GM12872 (cell line): ENCODE data around the gene KCTD17.

Experiments
- TF ChIP-seq, protein P1 (sequence below): IDR thresholded peaks from 3 replicates; pipeline ENCODE4 v1.5.1; 2011; ENCODE audit warnings: low read depth, mild to moderate bottlenecking, low read length, moderate library complexity; ENCODE audit not compliant: insufficient read depth

Gene KCTD17

DNA sequence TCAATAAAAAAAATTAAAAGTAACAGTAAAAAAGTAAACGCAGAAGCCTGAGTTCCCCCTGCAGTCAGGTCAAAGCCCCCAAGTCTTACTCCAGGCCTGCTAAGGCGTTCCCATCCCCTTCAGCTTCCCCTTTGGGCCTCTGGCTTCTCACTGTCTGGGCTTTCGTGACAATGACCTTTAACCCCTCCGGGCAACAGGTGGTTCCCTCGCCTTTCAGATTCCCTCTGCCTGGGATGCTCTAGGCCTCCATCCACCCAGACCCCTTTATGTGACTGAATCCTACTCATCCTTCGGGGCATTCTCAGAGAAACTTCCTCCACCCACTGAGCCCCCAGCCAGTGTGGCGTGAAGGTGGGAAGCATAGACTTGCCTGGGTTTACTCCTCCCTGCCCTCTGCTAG lies 24.0 kb upstream of the KCTD17 start:
- TF ChIP-seq, protein P1, sequence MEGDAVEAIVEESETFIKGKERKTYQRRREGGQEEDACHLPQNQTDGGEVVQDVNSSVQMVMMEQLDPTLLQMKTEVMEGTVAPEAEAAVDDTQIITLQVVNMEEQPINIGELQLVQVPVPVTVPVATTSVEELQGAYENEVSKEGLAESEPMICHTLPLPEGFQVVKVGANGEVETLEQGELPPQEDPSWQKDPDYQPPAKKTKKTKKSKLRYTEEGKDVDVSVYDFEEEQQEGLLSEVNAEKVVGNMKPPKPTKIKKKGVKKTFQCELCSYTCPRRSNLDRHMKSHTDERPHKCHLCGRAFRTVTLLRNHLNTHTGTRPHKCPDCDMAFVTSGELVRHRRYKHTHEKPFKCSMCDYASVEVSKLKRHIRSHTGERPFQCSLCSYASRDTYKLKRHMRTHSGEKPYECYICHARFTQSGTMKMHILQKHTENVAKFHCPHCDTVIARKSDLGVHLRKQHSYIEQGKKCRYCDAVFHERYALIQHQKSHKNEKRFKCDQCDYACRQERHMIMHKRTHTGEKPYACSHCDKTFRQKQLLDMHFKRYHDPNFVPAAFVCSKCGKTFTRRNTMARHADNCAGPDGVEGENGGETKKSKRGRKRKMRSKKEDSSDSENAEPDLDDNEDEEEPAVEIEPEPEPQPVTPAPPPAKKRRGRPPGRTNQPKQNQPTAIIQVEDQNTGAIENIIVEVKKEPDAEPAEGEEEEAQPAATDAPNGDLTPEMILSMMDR: no peak

DNA sequence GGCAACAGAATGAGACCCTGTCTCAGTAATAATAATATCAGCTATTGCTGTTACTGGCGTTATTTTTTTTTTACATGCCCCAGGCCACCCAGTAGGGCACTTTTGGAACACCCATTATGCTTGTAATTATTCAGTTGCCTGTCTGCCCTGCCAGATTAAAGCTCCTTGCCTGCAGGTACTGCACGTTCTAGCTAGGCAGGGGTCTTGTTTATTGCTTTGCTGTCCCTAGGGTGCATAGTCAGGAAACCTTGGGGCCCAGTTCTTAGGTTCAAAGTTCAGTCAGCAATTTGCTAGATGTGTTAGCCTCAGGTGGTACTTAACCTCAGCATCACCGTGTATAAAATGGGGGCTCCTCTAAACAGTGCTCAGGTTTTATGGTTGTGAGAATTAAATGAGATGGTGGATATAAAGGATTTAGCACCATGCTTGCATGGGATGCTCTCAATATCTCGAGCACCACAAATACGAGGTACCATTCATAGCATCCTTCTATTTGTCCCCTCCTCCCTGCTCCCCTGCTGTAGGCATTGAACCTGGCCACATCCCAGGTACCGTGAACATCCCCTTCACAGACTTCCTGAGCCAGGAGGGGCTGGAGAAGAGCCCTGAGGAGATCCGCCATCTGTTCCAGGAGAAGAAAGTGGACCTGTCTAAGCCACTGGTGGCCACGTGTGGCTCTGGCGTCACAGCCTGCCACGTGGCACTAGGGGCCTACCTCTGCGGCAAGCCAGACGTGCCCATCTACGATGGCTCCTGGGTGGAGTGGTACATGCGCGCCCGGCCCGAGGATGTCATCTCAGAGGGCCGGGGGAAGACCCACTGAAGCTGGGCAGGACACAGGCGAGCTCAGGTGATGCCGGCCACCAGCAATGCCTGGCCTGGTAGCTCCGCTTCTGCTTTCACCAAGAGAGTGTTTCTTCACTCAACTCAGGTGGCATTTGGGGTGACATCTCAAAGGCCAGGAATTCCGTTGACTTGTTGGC lies 22.6 kb upstream of the KCTD17 start:
- TF ChIP-seq, protein P1: no peak

DNA sequence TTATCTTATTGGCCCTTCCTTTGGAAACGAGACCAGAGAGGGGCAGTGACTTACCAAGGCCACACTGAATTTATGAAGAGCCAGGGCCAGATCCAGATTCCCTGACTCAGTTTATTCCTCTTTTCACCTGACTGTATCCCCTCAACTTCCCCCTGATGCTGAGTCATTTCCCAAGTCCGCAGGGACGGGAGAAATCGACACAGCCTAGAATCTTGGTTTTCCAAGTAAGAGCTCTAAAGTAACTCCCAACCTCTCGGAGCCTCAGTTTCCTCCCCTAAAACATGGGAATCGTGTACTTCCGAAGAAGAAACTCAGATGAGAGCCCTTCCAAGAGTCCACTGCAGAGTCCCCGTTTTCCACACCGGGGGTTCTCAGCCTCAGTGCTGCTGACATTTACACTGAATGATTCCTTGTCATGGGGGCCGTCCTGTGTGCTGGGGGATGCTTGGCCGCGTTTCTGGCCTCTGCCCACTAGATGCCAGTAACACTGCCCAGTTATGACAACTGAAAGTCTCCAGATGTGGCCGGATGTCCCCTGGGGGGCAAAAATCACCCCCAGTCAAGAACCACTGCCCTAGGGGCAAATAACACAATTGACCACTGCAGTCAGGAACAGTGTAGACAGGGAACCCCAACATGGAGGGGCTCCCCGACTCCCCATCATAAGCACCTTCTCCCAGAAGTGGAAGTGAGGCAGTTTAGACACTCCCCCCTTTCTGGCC lies 20.8 kb upstream of the KCTD17 start:
- TF ChIP-seq, protein P1: no peak

DNA sequence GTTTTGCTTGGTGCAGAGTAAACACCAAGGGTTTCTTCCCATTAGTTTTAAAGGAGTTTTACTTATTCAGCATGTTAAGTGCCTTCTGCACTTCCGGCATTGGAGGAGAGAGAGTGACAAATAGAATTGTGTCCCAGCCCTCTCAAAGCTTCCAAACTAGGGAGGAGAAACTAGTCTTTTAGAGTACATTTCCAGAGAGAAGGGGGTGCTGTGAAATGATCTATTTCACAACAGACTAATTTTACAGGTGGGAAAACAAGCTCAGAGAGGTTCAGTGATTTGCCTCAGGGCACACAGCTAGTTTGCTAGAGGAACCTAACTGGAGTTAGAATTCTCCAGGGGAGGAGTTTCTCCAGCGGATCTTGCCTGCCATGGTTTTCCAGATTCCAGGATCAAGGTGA lies 19.4 kb upstream of the KCTD17 start:
- TF ChIP-seq, protein P1: no peak

DNA sequence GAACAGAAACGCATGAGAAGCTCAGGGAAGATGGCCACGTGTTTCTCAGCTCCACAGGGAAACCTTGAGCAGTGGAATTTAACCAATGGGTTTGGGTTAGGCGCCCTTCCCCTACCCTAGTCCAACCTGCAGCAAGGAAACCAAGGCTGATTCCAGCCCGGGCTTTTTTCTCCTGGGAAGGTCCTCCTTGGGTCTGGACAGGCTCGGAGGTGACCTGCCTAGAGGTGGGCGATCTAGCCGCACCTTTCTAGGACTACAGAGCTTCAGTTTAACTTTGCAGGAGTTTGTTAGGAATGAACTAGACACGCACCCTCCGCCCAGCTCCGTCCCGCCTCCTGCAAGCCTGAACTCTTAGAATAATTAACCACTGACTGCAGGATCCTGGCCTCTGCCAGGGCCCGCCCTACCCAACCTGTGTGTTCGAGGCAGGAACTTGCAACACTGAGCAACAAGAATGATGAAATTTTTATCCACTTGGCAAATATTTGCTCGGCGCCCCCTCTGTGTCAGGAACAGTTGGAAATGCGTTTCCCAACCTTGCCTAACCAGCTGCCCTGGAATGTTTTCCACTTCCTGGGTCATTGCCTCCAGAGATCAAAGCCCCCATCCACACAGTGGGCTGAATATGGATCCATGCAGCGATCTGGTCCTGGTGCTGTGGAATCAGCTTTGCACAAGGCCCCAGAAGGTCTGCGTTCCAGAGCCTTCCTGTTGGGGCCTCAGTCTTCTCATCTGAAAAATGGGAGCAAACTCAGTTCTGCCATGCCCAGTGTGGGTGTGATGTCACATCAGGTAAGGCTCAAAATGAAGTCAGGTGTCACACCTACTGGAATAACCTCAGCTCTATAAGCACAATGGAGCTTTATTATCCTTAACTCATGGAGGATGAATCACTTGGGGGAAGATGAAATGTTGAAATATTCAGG lies 18.7 kb upstream of the KCTD17 start:
- TF ChIP-seq, protein P1: no peak

DNA sequence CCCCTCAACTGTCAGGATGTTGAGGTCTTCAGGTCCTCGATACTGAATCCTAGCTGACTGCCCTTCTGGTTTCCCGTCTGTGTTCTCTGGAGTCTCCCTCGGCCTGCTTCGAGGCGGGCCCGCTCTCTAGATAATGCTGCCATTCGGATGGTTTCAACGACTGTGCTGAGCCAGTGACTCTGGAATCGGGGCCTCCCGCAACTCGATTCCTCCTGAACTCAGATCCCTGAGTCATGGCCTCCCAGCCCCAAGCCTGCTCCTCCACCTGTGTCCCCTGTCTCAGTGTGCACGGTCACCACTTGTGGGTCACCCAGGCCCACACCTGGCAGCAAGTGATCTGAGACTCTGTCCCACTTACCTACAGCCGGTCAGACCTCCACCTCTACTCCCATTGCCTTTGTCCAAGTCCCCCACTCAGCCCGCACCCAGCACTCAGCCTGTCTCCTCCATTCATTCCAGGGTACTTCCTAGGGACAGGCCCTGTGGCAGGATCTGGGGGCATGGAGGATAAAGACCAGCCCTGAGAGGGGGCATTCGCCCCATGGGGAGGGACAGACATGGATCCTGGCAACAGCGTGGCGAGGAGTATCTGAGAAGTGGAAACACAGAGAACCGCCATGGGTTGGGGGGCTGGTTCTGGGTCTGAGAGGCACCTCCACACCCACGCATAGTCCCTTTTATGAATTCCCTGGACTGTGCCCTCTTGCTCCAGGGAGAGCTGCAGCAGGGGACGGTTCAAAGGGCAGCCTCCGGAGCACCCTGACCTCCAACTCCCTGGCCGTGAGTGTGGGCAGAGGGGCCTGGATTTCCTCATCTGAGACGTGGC lies 17.7 kb upstream of the KCTD17 start:
- TF ChIP-seq, protein P1: no peak
